ENCODE results near the gene NDUFA1.

DNA sequence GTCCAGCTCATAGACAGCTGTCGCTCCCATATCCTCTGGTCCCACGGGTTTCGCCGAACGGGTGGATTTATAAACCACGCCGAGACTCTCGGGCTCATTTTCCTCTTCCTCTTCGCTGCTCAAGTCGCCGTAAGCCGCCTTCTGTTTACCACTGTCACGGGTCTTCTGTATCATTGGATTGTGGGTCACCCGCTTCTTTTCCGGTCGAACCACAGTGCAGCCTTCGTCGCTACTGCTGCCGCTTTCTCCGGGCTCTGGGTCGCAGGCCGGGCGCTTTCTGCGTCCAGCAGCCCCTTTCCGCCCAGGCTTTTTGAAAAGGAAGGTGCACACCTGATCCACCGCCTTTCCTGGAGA, 410 bp upstream of the NDUFA1 start:
- TF ChIP-seq TCFL5 (CRISPR knock-in tag; conservative IDR thresholded peaks at IDR 0.05): no peak
- TF ChIP-seq, protein P1, sequence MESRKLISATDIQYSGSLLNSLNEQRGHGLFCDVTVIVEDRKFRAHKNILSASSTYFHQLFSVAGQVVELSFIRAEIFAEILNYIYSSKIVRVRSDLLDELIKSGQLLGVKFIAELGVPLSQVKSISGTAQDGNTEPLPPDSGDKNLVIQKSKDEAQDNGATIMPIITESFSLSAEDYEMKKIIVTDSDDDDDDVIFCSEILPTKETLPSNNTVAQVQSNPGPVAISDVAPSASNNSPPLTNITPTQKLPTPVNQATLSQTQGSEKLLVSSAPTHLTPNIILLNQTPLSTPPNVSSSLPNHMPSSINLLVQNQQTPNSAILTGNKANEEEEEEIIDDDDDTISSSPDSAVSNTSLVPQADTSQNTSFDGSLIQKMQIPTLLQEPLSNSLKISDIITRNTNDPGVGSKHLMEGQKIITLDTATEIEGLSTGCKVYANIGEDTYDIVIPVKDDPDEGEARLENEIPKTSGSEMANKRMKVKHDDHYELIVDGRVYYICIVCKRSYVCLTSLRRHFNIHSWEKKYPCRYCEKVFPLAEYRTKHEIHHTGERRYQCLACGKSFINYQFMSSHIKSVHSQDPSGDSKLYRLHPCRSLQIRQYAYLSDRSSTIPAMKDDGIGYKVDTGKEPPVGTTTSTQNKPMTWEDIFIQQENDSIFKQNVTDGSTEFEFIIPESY (CRISPR knock-in tag; IDR thresholded peaks at IDR 0.05): no peak
- no peak for TF ChIP-seq MTA2 (IDR thresholded peaks at IDR 0.05; ENCODE audit: low read depth)
- TF ChIP-seq, protein P2, sequence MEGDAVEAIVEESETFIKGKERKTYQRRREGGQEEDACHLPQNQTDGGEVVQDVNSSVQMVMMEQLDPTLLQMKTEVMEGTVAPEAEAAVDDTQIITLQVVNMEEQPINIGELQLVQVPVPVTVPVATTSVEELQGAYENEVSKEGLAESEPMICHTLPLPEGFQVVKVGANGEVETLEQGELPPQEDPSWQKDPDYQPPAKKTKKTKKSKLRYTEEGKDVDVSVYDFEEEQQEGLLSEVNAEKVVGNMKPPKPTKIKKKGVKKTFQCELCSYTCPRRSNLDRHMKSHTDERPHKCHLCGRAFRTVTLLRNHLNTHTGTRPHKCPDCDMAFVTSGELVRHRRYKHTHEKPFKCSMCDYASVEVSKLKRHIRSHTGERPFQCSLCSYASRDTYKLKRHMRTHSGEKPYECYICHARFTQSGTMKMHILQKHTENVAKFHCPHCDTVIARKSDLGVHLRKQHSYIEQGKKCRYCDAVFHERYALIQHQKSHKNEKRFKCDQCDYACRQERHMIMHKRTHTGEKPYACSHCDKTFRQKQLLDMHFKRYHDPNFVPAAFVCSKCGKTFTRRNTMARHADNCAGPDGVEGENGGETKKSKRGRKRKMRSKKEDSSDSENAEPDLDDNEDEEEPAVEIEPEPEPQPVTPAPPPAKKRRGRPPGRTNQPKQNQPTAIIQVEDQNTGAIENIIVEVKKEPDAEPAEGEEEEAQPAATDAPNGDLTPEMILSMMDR (IDR thresholded peaks at IDR 0.05 in 2 of 3, conservative IDR thresholded peaks at IDR 0.05 in 1 of 3; ENCODE audit: insufficient read depth in 2 of 3, low read depth in 1 of 3, low read length in 3 of 3): no peak
- TF ChIP-seq CEBPB (tag; IDR thresholded peaks at IDR 0.05): no peak
- TF ChIP-seq GABPA (tag; conservative IDR thresholded peaks at IDR 0.05; ENCODE audit: low read depth): no peak
- TF ChIP-seq EZH2 (IDR thresholded peaks at IDR 0.05; ENCODE audit: borderline replicate concordance, low read depth, low read length): no peak
- TF ChIP-seq, protein P3, sequence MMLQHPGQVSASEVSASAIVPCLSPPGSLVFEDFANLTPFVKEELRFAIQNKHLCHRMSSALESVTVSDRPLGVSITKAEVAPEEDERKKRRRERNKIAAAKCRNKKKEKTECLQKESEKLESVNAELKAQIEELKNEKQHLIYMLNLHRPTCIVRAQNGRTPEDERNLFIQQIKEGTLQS (IDR thresholded peaks at IDR 0.05): no peak
- TF ChIP-seq, protein P3 (CRISPR knock-in tag; conservative IDR thresholded peaks at IDR 0.05): no peak
- no peak for TF ChIP-seq RFX5 (IDR thresholded peaks at IDR 0.05; ENCODE audit: low read depth, low read length)
- TF ChIP-seq NR3C1 (CRISPR knock-in tag; IDR thresholded peaks at IDR 0.05): no peak
- no peak for TF ChIP-seq CSDE1 (IDR thresholded peaks at IDR 0.05)

All from K562 (cell line).